ENCODE data around the gene C3orf22.

C3orf22 gene

DNA sequence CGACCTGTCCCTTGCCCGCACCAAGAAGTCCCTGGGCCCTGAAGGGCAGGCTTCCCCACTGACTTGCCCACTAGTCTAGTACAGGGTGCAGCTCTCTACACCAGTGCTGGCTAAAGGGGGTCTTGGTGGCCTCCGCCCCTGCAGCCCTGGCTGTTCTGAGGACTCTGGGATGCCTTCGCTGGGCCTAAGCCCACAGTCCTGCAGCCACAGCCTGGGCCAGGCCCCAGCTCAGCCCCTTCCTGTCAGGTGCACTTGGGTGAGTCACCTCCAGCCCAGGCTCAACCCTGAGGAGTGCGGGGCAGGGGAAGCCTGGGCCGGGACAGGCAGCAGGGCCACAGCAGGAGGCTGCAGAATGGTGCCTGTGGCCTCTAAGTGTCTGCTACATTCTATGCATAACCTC, 971 bp downstream of the C3orf22 start:
- H3K27me3 ChIP-seq (replicated peaks in 2 of 5; ENCODE audit: control insufficient read depth in 4 of 5, insufficient read depth in 5 of 5, low read length in 4 of 5) = no peaks in the 10 kb centered on the region
- CTCF ChIA-PET = interaction anchor here (1.0 to 1.1 kb wide), 2 partner anchors 35 to 36 kb away, joined by 4 to 7 read pairs; no protein-coding TSS in a partner anchor

DNA sequence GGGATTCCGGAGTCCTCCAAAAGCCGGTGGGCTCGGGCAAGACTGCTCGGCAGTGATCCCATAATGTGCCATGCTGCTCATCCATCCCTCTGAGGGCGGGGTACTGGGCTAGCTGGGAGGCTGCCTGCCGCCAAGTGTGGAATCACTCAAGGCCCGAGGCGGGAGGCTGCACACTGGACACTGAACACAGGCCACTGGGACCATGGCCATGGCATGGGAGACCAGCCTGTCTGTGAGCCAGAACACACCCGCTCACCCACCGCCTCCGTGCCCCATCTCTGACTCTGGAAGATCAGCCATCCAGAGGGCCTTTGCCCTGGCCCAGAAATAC, 1.4 kb downstream of the C3orf22 start:
- ChIA-PET POLR2A (no interaction called here), CTCF (interaction anchor here (1.1 kb wide), 1 partner anchor 36 kb away, joined by 7 read pairs; no protein-coding TSS in a partner anchor)
- WGBS (ENCODE audit: insufficient coverage) = 100% methylated on average over 9 of the region's 11 CpGs
- no peak for DNase-seq
- Histone ChIP-seq H3K27me3 (replicated peaks in 2 of 5; ENCODE audit: control insufficient read depth in 4 of 5, insufficient read depth in 5 of 5, low read length in 4 of 5) (no peaks in the 10 kb centered on the region), H3K9me3 (ENCODE audit: control extremely low read depth in 1 of 5, control insufficient read depth in 4 of 5, insufficient read depth in 2 of 5, low read depth in 1 of 5, low read length in 4 of 5) (peaks cover 0 to 9% (median 0%) of the 10 kb centered on the region in 5 experiments), H3K4me1 (ENCODE audit: control extremely low read depth in 1 of 4, control insufficient read depth in 4 of 4, insufficient read depth in 4 of 4, low read length in 3 of 4) (no peaks in the 10 kb centered on the region), H3K27ac (ENCODE audit: insufficient read depth in 1 of 2, low read depth in 1 of 2, low read length in 2 of 2, poor library complexity in 1 of 2, severe bottlenecking in 2 of 2) (no peak overlapping the region), H3K4me3 (ENCODE audit: control insufficient read depth in 1 of 7, extremely low read depth in 1 of 7, insufficient read depth in 4 of 7, low read depth in 2 of 7, low read length in 6 of 7) (no peak overlapping the region), H3K36me3 (ENCODE audit: control insufficient read depth in 4 of 4, insufficient read depth in 4 of 4, low read length in 3 of 4) (no peaks in the 10 kb centered on the region)

More for the DNA sequence above, 971 bp downstream of the C3orf22 start:
- Histone ChIP-seq H3K27ac (ENCODE audit: insufficient read depth in 1 of 2, low read depth in 1 of 2, low read length in 2 of 2, poor library complexity in 1 of 2, severe bottlenecking in 2 of 2) (no peak overlapping the region), H3K36me3 (ENCODE audit: control insufficient read depth in 4 of 4, insufficient read depth in 4 of 4, low read length in 3 of 4) (no peaks in the 10 kb centered on the region), H3K9me3 (ENCODE audit: control extremely low read depth in 1 of 5, control insufficient read depth in 4 of 5, insufficient read depth in 2 of 5, low read depth in 1 of 5, low read length in 4 of 5) (peaks cover 0 to 12% (median 0%) of the 10 kb centered on the region in 5 experiments), H3K4me1 (ENCODE audit: control extremely low read depth in 1 of 4, control insufficient read depth in 4 of 4, insufficient read depth in 4 of 4, low read length in 3 of 4) (no peaks in the 10 kb centered on the region), H3K4me3 (ENCODE audit: control insufficient read depth in 1 of 7, extremely low read depth in 1 of 7, insufficient read depth in 4 of 7, low read depth in 2 of 7, low read length in 6 of 7) (no peak overlapping the region)
- POLR2A ChIA-PET = no interaction called here
- WGBS (ENCODE audit: insufficient coverage) = 80% methylated on average over 5 of the region's 6 CpGs
- no peak for DNase-seq

DNA sequence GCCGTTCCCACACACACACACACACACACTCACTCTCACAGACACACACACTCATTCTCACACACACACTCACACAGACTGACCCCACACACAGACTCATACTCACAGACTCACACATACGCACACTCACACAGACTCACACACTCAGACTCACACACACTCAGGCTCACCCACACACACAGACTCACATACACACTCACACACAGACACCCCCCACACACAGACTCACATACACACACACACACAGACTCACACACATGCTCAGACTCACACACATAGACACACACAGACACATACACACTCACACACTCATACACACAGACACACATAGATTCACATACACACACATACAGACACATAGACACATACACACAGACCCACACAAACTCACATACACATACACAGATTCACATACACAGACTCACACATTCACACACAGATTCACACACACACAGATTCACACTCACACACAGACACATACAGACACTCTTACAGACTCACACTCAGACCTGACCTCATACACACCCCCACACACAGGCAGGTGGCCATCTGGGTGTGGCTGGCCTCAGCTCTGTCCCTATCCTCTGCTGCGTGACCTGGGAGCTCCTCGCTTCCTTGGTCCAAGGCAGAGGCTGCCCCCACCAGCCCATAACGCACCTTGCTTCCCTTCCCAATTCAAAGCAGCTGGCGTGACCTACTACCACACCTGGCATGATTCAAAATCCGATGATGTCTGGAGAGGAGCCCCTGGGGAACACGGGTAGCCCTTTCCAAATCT, 1.9 kb downstream of the C3orf22 start:
- H3K27ac ChIP-seq (ENCODE audit: insufficient read depth in 1 of 2, low read depth in 1 of 2, low read length in 2 of 2, poor library complexity in 1 of 2, severe bottlenecking in 2 of 2) = no peak overlapping the region
- no peak for DNase-seq
- 98% methylated on average over 8 of the region's 8 CpGs for WGBS (ENCODE audit: insufficient coverage)
- POLR2A ChIA-PET = no interaction called here
- H3K36me3 ChIP-seq (ENCODE audit: control insufficient read depth in 4 of 4, insufficient read depth in 4 of 4, low read length in 3 of 4) = no peaks in the 10 kb centered on the region
- peaks cover 0 to 1% (median 0%) of the 10 kb centered on the region in 4 experiments for H3K4me1 ChIP-seq (ENCODE audit: control extremely low read depth in 1 of 4, control insufficient read depth in 4 of 4, insufficient read depth in 4 of 4, low read length in 3 of 4)
- H3K4me3 ChIP-seq (ENCODE audit: control insufficient read depth in 1 of 7, extremely low read depth in 1 of 7, insufficient read depth in 4 of 7, low read depth in 2 of 7, low read length in 6 of 7) = no peak overlapping the region
- CTCF ChIA-PET = interaction anchor here (1.1 to 2.7 kb wide), 2 partner anchors 11 to 36 kb away, joined by 7 to 11 read pairs; no protein-coding TSS in a partner anchor
- peaks cover 0 to 4% (median 0%) of the 10 kb centered on the region in 5 experiments for H3K9me3 ChIP-seq (ENCODE audit: control extremely low read depth in 1 of 5, control insufficient read depth in 4 of 5, insufficient read depth in 2 of 5, low read depth in 1 of 5, low read length in 4 of 5)
- no peaks in the 10 kb centered on the region for H3K27me3 ChIP-seq (replicated peaks in 2 of 5; ENCODE audit: control insufficient read depth in 4 of 5, insufficient read depth in 5 of 5, low read length in 4 of 5)

DNA sequence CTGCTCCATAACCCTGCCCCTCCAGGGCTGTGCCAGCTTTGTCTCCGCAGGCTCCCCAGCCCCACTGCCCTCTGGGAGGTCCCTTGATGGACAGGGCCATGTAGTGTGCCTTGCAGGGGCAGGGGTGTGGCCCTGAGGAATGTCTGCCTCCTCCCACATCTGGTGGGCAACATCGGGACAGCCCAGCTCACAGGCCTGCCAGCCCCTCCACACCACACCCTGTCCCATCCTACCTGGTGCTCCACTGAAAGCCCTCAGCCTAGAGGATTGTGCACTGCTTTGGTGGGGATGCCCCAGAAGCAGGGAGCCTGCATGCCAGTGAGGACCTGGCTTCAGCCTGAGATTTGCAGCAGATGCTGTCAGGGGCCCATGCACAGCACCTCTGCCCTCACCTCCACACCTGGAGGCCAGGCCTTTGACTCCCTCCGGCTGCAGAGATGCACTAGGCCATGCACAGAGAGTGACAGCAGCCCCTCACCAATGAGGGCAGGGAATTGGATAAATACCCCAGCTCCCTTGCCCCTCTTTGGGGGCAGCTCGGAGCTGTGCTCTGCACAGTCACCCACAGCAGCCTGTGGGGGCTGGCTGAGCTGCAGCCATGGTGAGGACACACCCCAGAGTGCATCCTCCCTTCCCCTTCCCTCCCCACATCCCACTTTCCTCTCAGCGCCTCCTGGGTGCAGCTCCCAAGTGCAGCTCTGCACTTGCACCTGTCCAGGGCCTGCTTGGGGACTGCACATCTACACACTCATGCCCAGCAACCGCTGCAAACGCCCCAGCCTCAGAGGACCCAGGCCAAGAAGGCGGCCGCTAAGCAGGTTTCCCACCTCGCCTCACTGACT, 2.7 kb downstream of the C3orf22 start:
- no peak for DNase-seq
- Histone ChIP-seq H3K27me3 (replicated peaks in 2 of 5; ENCODE audit: control insufficient read depth in 4 of 5, insufficient read depth in 5 of 5, low read length in 4 of 5) (no peaks in the 10 kb centered on the region), H3K36me3 (ENCODE audit: control insufficient read depth in 4 of 4, insufficient read depth in 4 of 4, low read length in 3 of 4) (no peaks in the 10 kb centered on the region), H3K9me3 (ENCODE audit: control extremely low read depth in 1 of 5, control insufficient read depth in 4 of 5, insufficient read depth in 2 of 5, low read depth in 1 of 5, low read length in 4 of 5) (no peaks in the 10 kb centered on the region), H3K4me3 (ENCODE audit: control insufficient read depth in 1 of 7, extremely low read depth in 1 of 7, insufficient read depth in 4 of 7, low read depth in 2 of 7, low read length in 6 of 7) (no peak overlapping the region), H3K27ac (ENCODE audit: insufficient read depth in 1 of 2, low read depth in 1 of 2, low read length in 2 of 2, poor library complexity in 1 of 2, severe bottlenecking in 2 of 2) (no peak overlapping the region), H3K4me1 (ENCODE audit: control extremely low read depth in 1 of 4, control insufficient read depth in 4 of 4, insufficient read depth in 4 of 4, low read length in 3 of 4) (peaks cover 0 to 9% (median 7%) of the 10 kb centered on the region in 4 experiments)
- 84% methylated on average over 9 of the region's 10 CpGs for WGBS (ENCODE audit: insufficient coverage)
- POLR2A ChIA-PET = no interaction called here
- CTCF ChIA-PET = interaction anchor here (2.7 kb wide), 1 partner anchor 10 kb away, joined by 11 read pairs; no protein-coding TSS in a partner anchor

DNA sequence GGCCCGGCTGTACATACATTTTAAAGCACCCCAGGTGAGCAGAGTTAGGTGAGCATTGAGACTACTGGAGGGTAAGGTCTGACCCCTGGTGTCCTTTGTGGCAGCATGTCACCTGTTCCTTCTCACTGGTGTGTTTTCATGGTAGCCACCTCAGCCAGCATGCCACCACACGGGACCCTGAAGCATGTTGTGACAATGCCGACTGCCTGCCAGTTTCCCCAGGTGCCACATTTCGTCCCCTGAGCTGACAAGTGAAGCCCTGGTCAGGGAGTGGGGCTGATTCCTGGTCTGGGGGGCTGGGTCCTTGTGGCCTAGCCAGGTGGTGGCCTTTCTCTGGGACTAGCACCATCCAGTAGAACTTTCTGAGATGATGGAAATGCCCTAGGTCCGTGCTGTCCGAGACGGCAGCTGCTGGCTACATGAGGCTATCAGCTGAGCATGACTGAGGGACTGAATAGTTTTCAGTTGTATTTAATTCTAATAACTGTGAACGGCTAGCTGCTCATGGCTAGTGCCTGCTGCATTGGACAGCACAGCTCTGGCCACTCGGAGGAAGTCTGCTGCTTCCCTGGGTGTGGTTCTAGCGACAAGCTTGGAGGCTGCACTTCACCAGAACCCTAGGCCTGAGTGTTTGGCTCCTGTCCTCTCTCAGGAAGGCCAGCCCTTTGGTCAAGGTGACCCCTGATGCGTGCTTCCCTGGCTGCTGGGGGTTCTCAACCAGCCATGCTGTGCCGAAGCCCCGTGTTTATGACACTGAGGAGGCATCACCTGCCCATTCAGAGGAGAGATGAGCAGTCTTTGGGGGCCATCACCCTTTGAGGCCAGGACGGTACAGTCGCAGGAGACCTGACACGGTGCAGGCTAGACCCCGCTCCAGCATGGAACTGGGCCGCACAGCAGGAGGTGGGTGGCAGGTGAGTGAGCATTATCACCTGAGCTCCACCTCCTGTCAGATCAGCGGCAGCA, 3.9 kb downstream of the C3orf22 start:
- ChIA-PET CTCF (interaction anchor here (1.2 to 2.7 kb wide), 3 partner anchors 9 to 29 kb away, joined by 3 to 11 read pairs (median 4); no protein-coding TSS in a partner anchor), POLR2A (no interaction called here)
- H3K36me3 ChIP-seq (ENCODE audit: control insufficient read depth in 4 of 4, insufficient read depth in 4 of 4, low read length in 3 of 4) = no peaks in the 10 kb centered on the region
- no peak overlapping the region for H3K4me3 ChIP-seq (ENCODE audit: control insufficient read depth in 1 of 7, extremely low read depth in 1 of 7, insufficient read depth in 4 of 7, low read depth in 2 of 7, low read length in 6 of 7)
- H3K9me3 ChIP-seq (ENCODE audit: control extremely low read depth in 1 of 5, control insufficient read depth in 4 of 5, insufficient read depth in 2 of 5, low read depth in 1 of 5, low read length in 4 of 5) = no peaks in the 10 kb centered on the region
- H3K27ac ChIP-seq (ENCODE audit: insufficient read depth in 1 of 2, low read depth in 1 of 2, low read length in 2 of 2, poor library complexity in 1 of 2, severe bottlenecking in 2 of 2) = no peak overlapping the region
- no peak for DNase-seq
- peaks cover 0 to 20% (median 19%) of the 10 kb centered on the region in 4 experiments for H3K4me1 ChIP-seq (ENCODE audit: control extremely low read depth in 1 of 4, control insufficient read depth in 4 of 4, insufficient read depth in 4 of 4, low read length in 3 of 4)
- WGBS (ENCODE audit: insufficient coverage) = 94% methylated on average over 12 of the region's 19 CpGs
- no peaks in the 10 kb centered on the region for H3K27me3 ChIP-seq (replicated peaks in 2 of 5; ENCODE audit: control insufficient read depth in 4 of 5, insufficient read depth in 5 of 5, low read length in 4 of 5)

DNA sequence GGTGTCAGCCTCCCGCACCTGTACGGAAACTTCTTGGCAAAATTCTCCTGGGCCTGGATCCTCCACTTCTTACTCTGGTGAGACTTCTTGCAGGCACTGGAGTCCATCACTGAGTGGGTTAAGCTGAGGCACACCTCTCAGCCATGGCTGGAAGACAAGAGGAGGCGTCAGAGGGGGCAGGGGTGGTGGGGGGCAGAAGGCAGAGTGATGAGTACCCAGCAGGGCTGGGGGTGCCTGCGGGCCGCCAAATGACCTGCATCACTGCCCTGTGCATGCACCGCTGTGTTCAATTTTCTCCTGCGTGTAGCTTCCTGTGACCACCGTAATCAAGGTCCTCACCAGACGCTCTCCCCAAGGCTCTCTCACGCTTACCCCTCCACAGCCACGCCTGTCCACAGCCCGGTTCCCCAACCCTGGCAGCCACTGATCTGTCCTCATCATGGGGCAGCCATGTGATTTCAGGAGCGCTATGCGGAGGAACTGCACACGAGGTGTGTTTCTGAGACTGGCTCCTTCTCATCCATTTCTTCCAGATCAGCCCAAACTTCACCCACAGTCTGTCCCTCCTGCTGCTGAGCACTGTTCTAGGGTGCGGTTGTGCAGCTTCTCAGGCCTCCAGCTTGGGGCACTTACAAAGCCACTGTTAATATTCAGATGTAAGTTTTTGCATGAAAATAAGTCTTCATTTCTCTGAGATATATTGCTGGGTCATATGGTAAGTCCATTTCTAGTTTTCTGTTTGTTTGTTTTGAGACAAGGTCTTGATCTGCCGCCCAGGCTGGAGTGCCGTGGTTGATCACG, 5.2 kb downstream of the C3orf22 start:
- no peak for DNase-seq
- no peak overlapping the region for H3K27ac ChIP-seq (ENCODE audit: insufficient read depth in 1 of 2, low read depth in 1 of 2, low read length in 2 of 2, poor library complexity in 1 of 2, severe bottlenecking in 2 of 2)
- H3K9me3 ChIP-seq (ENCODE audit: control extremely low read depth in 1 of 5, control insufficient read depth in 4 of 5, insufficient read depth in 2 of 5, low read depth in 1 of 5, low read length in 4 of 5) = no peaks in the 10 kb centered on the region
- no peaks in the 10 kb centered on the region for H3K27me3 ChIP-seq (replicated peaks in 2 of 5; ENCODE audit: control insufficient read depth in 4 of 5, insufficient read depth in 5 of 5, low read length in 4 of 5)
- H3K4me1 ChIP-seq (ENCODE audit: control extremely low read depth in 1 of 4, control insufficient read depth in 4 of 4, insufficient read depth in 4 of 4, low read length in 3 of 4) = peaks cover 0 to 33% (median 31%) of the 10 kb centered on the region in 4 experiments
- POLR2A ChIA-PET = no interaction called here
- no peaks in the 10 kb centered on the region for H3K36me3 ChIP-seq (ENCODE audit: control insufficient read depth in 4 of 4, insufficient read depth in 4 of 4, low read length in 3 of 4)
- CTCF ChIA-PET = interaction anchor here (1.2 to 1.7 kb wide), 5 partner anchors 26 to 60 kb away, joined by 3 to 5 read pairs (median 3); no protein-coding TSS in a partner anchor
- H3K4me3 ChIP-seq (ENCODE audit: control insufficient read depth in 1 of 7, extremely low read depth in 1 of 7, insufficient read depth in 4 of 7, low read depth in 2 of 7, low read length in 6 of 7) = no peak overlapping the region
- 95% methylated on average over 16 of the region's 19 CpGs for WGBS (ENCODE audit: insufficient coverage)

All from common myeloid progenitor, CD34-positive (primary cell).